Esophagus muscularis mucosa (tissue), 4 donors: ENCODE results near the gene BBX.

ENCODE experiments used
- CTCF ChIP-seq, 3 experiments: fragments of 200-600 bp in 2 of 3; fragments of 450-650 bp in 1 of 3; sonication (generic) in 2 of 3; IDR thresholded peaks; one replicate each; pipeline ENCODE4 v1.5.1; 2017 to 2019; ENCODE audit warnings: antibody characterized with exemption in 3 of 3, mild to moderate bottlenecking in 2 of 3, moderate library complexity in 1 of 3
- EP300 ChIP-seq: sonication (generic); formaldehyde crosslinking; IDR thresholded peaks from one replicate; pipeline ENCODE4 v1.6.1; 2017; ENCODE audit warnings: antibody characterized with exemption
- POLR2A ChIP-seq: fragments of 450-650 bp; IDR thresholded peaks from one replicate; pipeline ENCODE4 v1.6.1; 2017; ENCODE audit warnings: antibody characterized with exemption, moderate library complexity, mild to moderate bottlenecking, low read depth
- POLR2AphosphoS5 ChIP-seq, 2 donors: sonication (generic); formaldehyde crosslinking; IDR thresholded peaks; one replicate each; pipeline ENCODE4 v1.6.1; 2017; ENCODE audit warnings: antibody characterized with exemption in 2 of 2

DNA sequence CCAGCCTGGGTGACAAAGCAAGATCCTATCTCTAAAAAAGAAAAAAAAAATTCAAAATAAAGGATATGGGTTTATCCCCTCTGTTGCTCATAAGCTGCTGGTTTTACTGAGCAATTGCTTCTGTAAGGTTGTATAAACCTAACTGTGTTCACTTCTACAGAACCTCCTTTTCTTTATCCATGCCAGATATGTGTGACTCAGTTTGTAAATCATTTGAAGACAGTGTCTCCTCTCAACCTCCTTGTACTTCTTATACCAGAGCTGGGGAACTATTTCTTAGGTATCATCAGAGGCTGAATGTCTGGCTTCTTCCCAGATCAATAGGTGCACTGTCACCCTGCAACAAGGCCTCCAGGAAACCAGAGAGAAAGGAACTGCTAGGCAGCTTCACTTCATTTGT, 294.3 kb downstream of the BBX start:
- TF ChIP-seq POLR2AphosphoS5 (IDR thresholded peaks at IDR 0.05) = no peak
- TF ChIP-seq CTCF (IDR thresholded peaks at IDR 0.05) = no peak
- TF ChIP-seq EP300 = no peak
- no peak for TF ChIP-seq POLR2A
